Head of caudate nucleus (tissue), 42 donors: Measurements from ENCODE around the gene GALNT14.

Source experiments
- DNase-seq, 42 donors: peaks; one replicate each; pipeline versions ENCODE4 v3.0.0 to v3.0.0-alpha.2; 2020 to 2021; ENCODE audit warnings: mixed read lengths in 7 of 42
- intact Hi-C: fragments of 100-400 bp; cut with DNase I; formaldehyde crosslinking; loops from one replicate; pipeline ENCODE4 v1.15.0; 2022

The GALNT14 gene

GRCh38 chr2:31069643-31070325, 68.5 kb downstream of the GALNT14 start:
- DNase-seq: no peak
- intact Hi-C loops: no loop called here

- intact Hi-C loops: no loop called here
- peak in 12 of 42 donors; percentile 18 to 53 (median 28) for DNase-seq
Observed at GRCh38 chr2:31067259-31067658, 71.0 kb downstream of the GALNT14 start.

- peak in 16 of 42 donors; percentile 2 to 69 (median 26) for DNase-seq
- intact Hi-C loops: no loop called here
Observed at GRCh38 chr2:31066551-31066950, 71.7 kb downstream of the GALNT14 start.

- no peak for DNase-seq
- intact Hi-C loops: no loop called here
Observed at GRCh38 chr2:31066086-31066485, 72.2 kb downstream of the GALNT14 start.

GRCh38 chr2:31065356-31065755, 72.9 kb downstream of the GALNT14 start:
- DNase-seq: no peak
- intact Hi-C loops: no loop called here

- no peak for DNase-seq
- intact Hi-C loops: no loop called here
Observed at GRCh38 chr2:31060397-31060796, 77.8 kb downstream of the GALNT14 start.

- intact Hi-C loops: no loop called here
- DNase-seq: no peak
Observed at GRCh38 chr2:31058096-31059035, 79.9 kb downstream of the GALNT14 start.

GRCh38 chr2:31057691-31058090, 80.5 kb downstream of the GALNT14 start:
- intact Hi-C loops: no loop called here
- no peak for DNase-seq

- DNase-seq: no peak
- intact Hi-C loops: no loop called here
Observed at GRCh38 chr2:31055938-31056337, 82.3 kb downstream of the GALNT14 start.

GRCh38 chr2:31054842-31055388, 83.3 kb downstream of the GALNT14 start:
- no peak for DNase-seq
- intact Hi-C loops: no loop called here

GRCh38 chr2:31053929-31054782, 84.1 kb downstream of the GALNT14 start:
- no peak for DNase-seq
- intact Hi-C loops: no loop called here

- DNase-seq: no peak
- intact Hi-C loops: no loop called here
Observed at GRCh38 chr2:31052284-31052683, 86.0 kb downstream of the GALNT14 start.

- intact Hi-C loops: no loop called here
- no peak for DNase-seq
Observed at GRCh38 chr2:31051258-31052140, 86.7 kb downstream of the GALNT14 start.

- intact Hi-C loops: no loop called here
- no peak for DNase-seq
Observed at GRCh38 chr2:31049916-31050588, 88.2 kb downstream of the GALNT14 start.

GRCh38 chr2:31049264-31049663, 89.0 kb downstream of the GALNT14 start:
- intact Hi-C loops: no loop called here
- no peak for DNase-seq

GRCh38 chr2:31047599-31047998, 90.6 kb downstream of the GALNT14 start:
- intact Hi-C loops: no loop called here
- no peak for DNase-seq

GRCh38 chr2:31038385-31038784, 99.9 kb downstream of the GALNT14 start:
- no peak for DNase-seq
- intact Hi-C loops: no loop called here

GRCh38 chr2:31037058-31037457, 101.2 kb downstream of the GALNT14 start:
- intact Hi-C loops: no loop called here
- DNase-seq: no peak
